NK-92 (cell line): ENCODE data around the gene CHD9NB.
"Not testable (repeated sequence)": the region's sequence is repeated elsewhere in the genome, so short reads cannot be mapped to it uniquely, and the experiment has no call there.

Source experiments
- DNase-seq: peaks from one replicate; lab custom pipeline; 2025; ENCODE audit not compliant: unreplicated experiment; lab: John Stamatoyannopoulos, UW

Gene CHD9NB

GRCh38 chr16:53084141-53084541, 31.4 kb upstream of the CHD9NB start:
- DNase-seq, result no peak

- no peak for DNase-seq
Observed at GRCh38 chr16:53083119-53083518, 30.4 kb upstream of the CHD9NB start.

- no peak for DNase-seq
Observed at GRCh38 chr16:53082509-53082908, 29.8 kb upstream of the CHD9NB start.

GRCh38 chr16:53081686-53082407, 29.1 kb upstream of the CHD9NB start:
- DNase-seq, result no peak

- DNase-seq, result no peak
Observed at GRCh38 chr16:53081032-53081424, 28.3 kb upstream of the CHD9NB start.

GRCh38 chr16:53080345-53081031, 27.8 kb upstream of the CHD9NB start:
- DNase-seq, result no peak

GRCh38 chr16:53078765-53079485, 26.2 kb upstream of the CHD9NB start:
- DNase-seq, result no peak

GRCh38 chr16:53078247-53078646, 25.6 kb upstream of the CHD9NB start:
- no peak for DNase-seq

GRCh38 chr16:53075461-53075860, 22.8 kb upstream of the CHD9NB start:
- DNase-seq, result not testable (repeated sequence)

- not testable (repeated sequence) for DNase-seq
Observed at GRCh38 chr16:53074296-53074695, 21.6 kb upstream of the CHD9NB start.

- no peak for DNase-seq
Observed at GRCh38 chr16:53073022-53073421, 20.3 kb upstream of the CHD9NB start.

GRCh38 chr16:53071748-53072301, 19.1 kb upstream of the CHD9NB start:
- no peak for DNase-seq

- DNase-seq, result no peak
Observed at GRCh38 chr16:53069772-53070171, 17.1 kb upstream of the CHD9NB start.

GRCh38 chr16:53068423-53068833, 15.7 kb upstream of the CHD9NB start:
- DNase-seq, result no peak

- no peak for DNase-seq
Observed at GRCh38 chr16:53067675-53068074, 15.0 kb upstream of the CHD9NB start.

GRCh38 chr16:53065461-53066061, 12.9 kb upstream of the CHD9NB start:
- DNase-seq, result no peak

GRCh38 chr16:53064081-53064578, 11.4 kb upstream of the CHD9NB start:
- no peak for DNase-seq

- DNase-seq, result no peak
Observed at GRCh38 chr16:53061701-53062159, 9.0 kb upstream of the CHD9NB start.

- DNase-seq, result no peak
Observed at GRCh38 chr16:53061256-53061655, 8.6 kb upstream of the CHD9NB start.

- no peak for DNase-seq
Observed at GRCh38 chr16:53059672-53060071, 7.0 kb upstream of the CHD9NB start.

GRCh38 chr16:53058882-53059281, 6.2 kb upstream of the CHD9NB start:
- DNase-seq, result no peak
